Measurements from ENCODE around the gene SETD1B.

Gene SETD1B

GRCh38 chr12:121830134-121830533 lies 26.3 kb downstream of the SETD1B start:
- no peaks in the 10 kb centered on the region for H3K36me3 ChIP-seq (replicated peaks; ENCODE audit: insufficient read depth, low read length)
- H3K4me2 ChIP-seq (ENCODE audit: low read depth, low read length) = no peak overlapping the region

DNA sequence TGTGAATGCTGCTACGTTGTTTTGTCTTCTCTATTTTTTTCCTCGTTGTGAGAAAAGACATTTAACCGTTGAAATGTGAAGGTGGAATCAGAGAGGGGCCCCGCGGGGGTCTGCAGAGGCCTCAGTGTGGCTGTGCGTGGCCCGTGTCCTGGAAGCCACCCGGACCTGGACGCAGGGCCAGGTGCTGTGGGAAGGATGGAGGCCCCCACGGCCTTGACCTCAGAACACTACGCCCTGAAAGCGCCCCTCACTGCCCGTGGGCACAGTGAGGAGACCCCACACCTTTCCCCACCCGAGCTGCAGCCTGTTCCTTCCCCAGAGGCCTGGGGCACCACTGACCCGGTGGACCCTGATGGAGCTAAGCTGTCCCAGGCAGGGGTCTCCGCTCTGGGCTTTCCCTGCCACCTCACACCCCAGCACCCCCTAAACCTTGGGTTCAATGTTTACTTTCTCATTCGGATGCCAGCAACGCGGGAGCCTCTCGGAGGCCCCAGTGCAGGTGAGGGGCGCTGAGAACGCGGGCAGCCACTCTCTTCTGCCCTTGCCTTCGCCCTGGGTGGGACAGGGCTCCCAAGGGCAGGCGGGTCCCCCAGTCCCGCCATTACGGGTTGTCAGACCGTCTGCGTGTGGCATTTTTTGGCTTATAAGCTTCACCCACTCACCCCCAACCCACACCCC lies 26.9 kb downstream of the SETD1B start:
- Histone ChIP-seq H3K27ac (ENCODE audit: low read length) (no peak overlapping the region), H3K4me3 (ENCODE audit: low read length) (no peak overlapping the region), H3K27me3 (replicated peaks; ENCODE audit: insufficient read depth, low read length) (no peaks in the 10 kb centered on the region), H3F3A (ENCODE audit: insufficient read depth, low read length) (no peaks in the 10 kb centered on the region), H4K20me1 (ENCODE audit: insufficient read depth, low read length) (no peaks in the 10 kb centered on the region), H3K9ac (ENCODE audit: low read length) (no peak overlapping the region), H3K36me3 (replicated peaks; ENCODE audit: insufficient read depth, low read length) (no peaks in the 10 kb centered on the region), H3K4me1 (ENCODE audit: low read length) (no peaks in the 10 kb centered on the region), H3K9me3 (replicated peaks; ENCODE audit: insufficient read depth, low read length) (no peaks in the 10 kb centered on the region), H2AFZ (ENCODE audit: low read length) (no peak overlapping the region), H3K4me2 (ENCODE audit: low read depth, low read length) (no peak overlapping the region), H3K9me2 (replicated peaks; ENCODE audit: insufficient read depth, low read length) (no peaks in the 10 kb centered on the region), H3K79me2 (ENCODE audit: low read length) (no peaks in the 10 kb centered on the region)
- no peak for TF ChIP-seq EZH2 (optimal IDR thresholded peaks at IDR 0.05; ENCODE audit: low read depth, low read length)
- no peak for TF ChIP-seq CTCF (IDR thresholded peaks at IDR 0.05; ENCODE audit: low read length)
- no peak for TF ChIP-seq EZH2phosphoT487 (IDR thresholded peaks at IDR 0.05; ENCODE audit: low read length)
- DNase-seq = no peak

More at GRCh38 chr12:121830134-121830533, 26.3 kb downstream of the SETD1B start:
- H3F3A ChIP-seq (ENCODE audit: insufficient read depth, low read length) = no peaks in the 10 kb centered on the region
- H2AFZ ChIP-seq (ENCODE audit: low read length) = no peak overlapping the region
- DNase-seq = no peak
- H3K9me2 ChIP-seq (replicated peaks; ENCODE audit: insufficient read depth, low read length) = no peaks in the 10 kb centered on the region
- H3K4me1 ChIP-seq (ENCODE audit: low read length) = no peaks in the 10 kb centered on the region
- H3K27me3 ChIP-seq (replicated peaks; ENCODE audit: insufficient read depth, low read length) = no peaks in the 10 kb centered on the region
- H4K20me1 ChIP-seq (ENCODE audit: insufficient read depth, low read length) = no peaks in the 10 kb centered on the region
- no peak overlapping the region for H3K4me3 ChIP-seq (ENCODE audit: low read length)
- no peak for TF ChIP-seq EZH2 (optimal IDR thresholded peaks at IDR 0.05; ENCODE audit: low read depth, low read length)
- TF ChIP-seq CTCF (IDR thresholded peaks at IDR 0.05; ENCODE audit: low read length) = no peak
- no peak for TF ChIP-seq EZH2phosphoT487 (IDR thresholded peaks at IDR 0.05; ENCODE audit: low read length)
- no peaks in the 10 kb centered on the region for H3K9me3 ChIP-seq (replicated peaks; ENCODE audit: insufficient read depth, low read length)
- H3K9ac ChIP-seq (ENCODE audit: low read length) = no peak overlapping the region
- H3K27ac ChIP-seq (ENCODE audit: low read length) = no peak overlapping the region
- no peaks in the 10 kb centered on the region for H3K79me2 ChIP-seq (ENCODE audit: low read length)

GRCh38 chr12:121831571-121832245 lies 27.9 kb downstream of the SETD1B start:
- H3K27ac ChIP-seq (ENCODE audit: low read length) = no peak overlapping the region
- TF ChIP-seq EZH2phosphoT487 (IDR thresholded peaks at IDR 0.05; ENCODE audit: low read length) (no peak), EZH2 (optimal IDR thresholded peaks at IDR 0.05; ENCODE audit: low read depth, low read length) (no peak), CTCF (IDR thresholded peaks at IDR 0.05; ENCODE audit: low read length) (no peak)
- no peak overlapping the region for H3K9ac ChIP-seq (ENCODE audit: low read length)
- no peaks in the 10 kb centered on the region for H3F3A ChIP-seq (ENCODE audit: insufficient read depth, low read length)
- H3K4me2 ChIP-seq (ENCODE audit: low read depth, low read length) = no peak overlapping the region
- no peaks in the 10 kb centered on the region for H4K20me1 ChIP-seq (ENCODE audit: insufficient read depth, low read length)
- no peak overlapping the region for H3K4me3 ChIP-seq (ENCODE audit: low read length)
- H3K79me2 ChIP-seq (ENCODE audit: low read length) = no peaks in the 10 kb centered on the region
- H3K9me3 ChIP-seq (replicated peaks; ENCODE audit: insufficient read depth, low read length) = no peaks in the 10 kb centered on the region
- no peak overlapping the region for H2AFZ ChIP-seq (ENCODE audit: low read length)
- H3K9me2 ChIP-seq (replicated peaks; ENCODE audit: insufficient read depth, low read length) = no peaks in the 10 kb centered on the region
- no peak for DNase-seq
- H3K36me3 ChIP-seq (replicated peaks; ENCODE audit: insufficient read depth, low read length) = no peaks in the 10 kb centered on the region
- no peaks in the 10 kb centered on the region for H3K27me3 ChIP-seq (replicated peaks; ENCODE audit: insufficient read depth, low read length)
- no peaks in the 10 kb centered on the region for H3K4me1 ChIP-seq (ENCODE audit: low read length)
